ENCODE data around the gene SLC15A1.

DNA sequence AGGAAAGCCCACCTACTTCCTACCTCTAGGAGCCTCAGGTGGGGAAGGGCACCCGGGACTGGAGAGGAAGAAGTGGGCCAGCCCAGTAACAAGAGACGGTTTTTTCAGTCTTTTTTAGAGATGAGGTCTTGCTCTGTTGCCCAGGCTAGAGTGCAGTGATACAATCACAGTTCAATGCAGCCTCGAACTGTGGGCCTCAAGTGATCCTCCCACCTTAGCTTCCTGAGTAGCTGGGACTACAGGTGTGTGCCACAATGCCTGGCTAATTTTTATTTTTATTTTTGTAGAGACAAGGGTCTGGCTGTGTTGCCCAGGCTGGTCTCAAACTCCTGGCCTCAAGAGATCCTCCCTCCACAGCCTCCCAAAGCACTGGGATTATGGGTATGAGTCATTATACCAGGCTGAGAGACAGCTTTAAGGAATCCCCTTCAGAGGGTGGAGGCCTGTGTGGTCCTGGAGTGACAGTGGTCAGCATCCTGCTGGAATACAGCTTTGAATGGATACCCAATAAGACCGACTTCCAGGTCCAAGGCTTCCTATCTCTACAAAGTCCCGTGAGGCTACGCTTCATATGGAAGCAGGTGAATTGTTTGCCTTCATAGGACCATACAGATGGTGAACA lies 63.0 kb downstream of the SLC15A1 start:
- TF ChIP-seq, protein P1, sequence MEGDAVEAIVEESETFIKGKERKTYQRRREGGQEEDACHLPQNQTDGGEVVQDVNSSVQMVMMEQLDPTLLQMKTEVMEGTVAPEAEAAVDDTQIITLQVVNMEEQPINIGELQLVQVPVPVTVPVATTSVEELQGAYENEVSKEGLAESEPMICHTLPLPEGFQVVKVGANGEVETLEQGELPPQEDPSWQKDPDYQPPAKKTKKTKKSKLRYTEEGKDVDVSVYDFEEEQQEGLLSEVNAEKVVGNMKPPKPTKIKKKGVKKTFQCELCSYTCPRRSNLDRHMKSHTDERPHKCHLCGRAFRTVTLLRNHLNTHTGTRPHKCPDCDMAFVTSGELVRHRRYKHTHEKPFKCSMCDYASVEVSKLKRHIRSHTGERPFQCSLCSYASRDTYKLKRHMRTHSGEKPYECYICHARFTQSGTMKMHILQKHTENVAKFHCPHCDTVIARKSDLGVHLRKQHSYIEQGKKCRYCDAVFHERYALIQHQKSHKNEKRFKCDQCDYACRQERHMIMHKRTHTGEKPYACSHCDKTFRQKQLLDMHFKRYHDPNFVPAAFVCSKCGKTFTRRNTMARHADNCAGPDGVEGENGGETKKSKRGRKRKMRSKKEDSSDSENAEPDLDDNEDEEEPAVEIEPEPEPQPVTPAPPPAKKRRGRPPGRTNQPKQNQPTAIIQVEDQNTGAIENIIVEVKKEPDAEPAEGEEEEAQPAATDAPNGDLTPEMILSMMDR (IDR thresholded peaks at IDR 0.05), result no peak
- no peak for TF ChIP-seq POLR2A (IDR thresholded peaks at IDR 0.05)

All from heart left ventricle (tissue), 13 donors.